Stomach smooth muscle (tissue), 2 donors: ENCODE results near the gene ZCCHC7.

Experiments used
- H3K27ac ChIP-seq: one replicate; pipeline ENCODE4 v1.7.0; 2013; ENCODE audit warnings: mild to moderate bottlenecking, low read length, inconsistent platforms
- H3K27me3 ChIP-seq, 2 donors: one replicate each; pipeline ENCODE4 v1.7.0; 2013; ENCODE audit warnings: low read length in 2 of 2; ENCODE audit not compliant: insufficient read depth in 2 of 2, control insufficient read depth in 1 of 2
- H3K36me3 ChIP-seq, 2 donors: one replicate each; pipeline ENCODE4 v1.7.0; 2013; ENCODE audit warnings: low read length in 2 of 2; ENCODE audit not compliant: control insufficient read depth in 2 of 2, insufficient read depth in 2 of 2
- H3K4me1 ChIP-seq: one replicate; pipeline ENCODE4 v1.7.0; 2013; ENCODE audit warnings: low read length; ENCODE audit not compliant: control insufficient read depth, insufficient read depth
- H3K4me3 ChIP-seq, 2 donors: one replicate each; pipeline ENCODE4 v1.7.0; 2013; ENCODE audit warnings: low read length in 2 of 2
- H3K9ac ChIP-seq, 2 donors: one replicate each; pipeline ENCODE4 v1.7.0; 2013; ENCODE audit warnings: low read length in 2 of 2, mild to moderate bottlenecking in 1 of 2
- H3K9me3 ChIP-seq, 2 donors: one replicate each; pipeline ENCODE4 v1.7.0; 2013; ENCODE audit warnings: low read length in 2 of 2; ENCODE audit not compliant: control insufficient read depth in 2 of 2
- donor health status: healthy.
- donor health status: Pancreatic carcinoma.

The ZCCHC7 gene

GRCh38 chr9:37362430-37362829 is 242.1 kb downstream of the ZCCHC7 start:
- Histone ChIP-seq H3K4me1 (no peaks in the 10 kb centered on the region), H3K36me3 (no peaks in the 10 kb centered on the region), H3K27ac (no peak overlapping the region), H3K9me3 (no peaks in the 10 kb centered on the region), H3K27me3 (no peaks in the 10 kb centered on the region), H3K4me3 (no peak overlapping the region), H3K9ac (no peak overlapping the region)

- Histone ChIP-seq H3K4me3 (no peak overlapping the region), H3K9ac (no peak overlapping the region), H3K9me3 (no peaks in the 10 kb centered on the region), H3K36me3 (no peaks in the 10 kb centered on the region), H3K27ac (no peak overlapping the region), H3K4me1 (no peaks in the 10 kb centered on the region), H3K27me3 (no peaks in the 10 kb centered on the region)
These were observed 242.8 kb downstream of the ZCCHC7 start for GRCh38 chr9:37363124-37363523.

GRCh38 chr9:37364136-37364535 is 243.8 kb downstream of the ZCCHC7 start:
- no peaks in the 10 kb centered on the region for H3K4me1 ChIP-seq
- no peaks in the 10 kb centered on the region for H3K27me3 ChIP-seq
- no peaks in the 10 kb centered on the region for H3K9me3 ChIP-seq
- no peak overlapping the region for H3K4me3 ChIP-seq
- no peak overlapping the region for H3K27ac ChIP-seq
- H3K9ac ChIP-seq = no peak overlapping the region
- no peaks in the 10 kb centered on the region for H3K36me3 ChIP-seq

- Histone ChIP-seq H3K9ac (no peak overlapping the region), H3K27ac (no peak overlapping the region), H3K27me3 (no peaks in the 10 kb centered on the region), H3K4me3 (no peak overlapping the region), H3K4me1 (no peaks in the 10 kb centered on the region), H3K36me3 (no peaks in the 10 kb centered on the region), H3K9me3 (no peaks in the 10 kb centered on the region)
These were observed 244.5 kb downstream of the ZCCHC7 start for GRCh38 chr9:37364751-37365360.

- Histone ChIP-seq H3K36me3 (no peaks in the 10 kb centered on the region), H3K27me3 (no peaks in the 10 kb centered on the region), H3K9ac (no peak overlapping the region), H3K9me3 (no peaks in the 10 kb centered on the region), H3K4me3 (no peak overlapping the region), H3K27ac (no peak overlapping the region), H3K4me1 (no peaks in the 10 kb centered on the region)
These were observed 249.3 kb downstream of the ZCCHC7 start for GRCh38 chr9:37369671-37370070.

- Histone ChIP-seq H3K27ac (no peak overlapping the region), H3K9ac (no peak overlapping the region), H3K4me1 (no peaks in the 10 kb centered on the region)
These were observed 249.9 kb downstream of the ZCCHC7 start for GRCh38 chr9:37370282-37370681.

GRCh38 chr9:37370968-37371563 is 250.7 kb downstream of the ZCCHC7 start:
- Histone ChIP-seq H3K9ac (no peak overlapping the region), H3K27ac (no peak overlapping the region), H3K9me3 (no peaks in the 10 kb centered on the region), H3K4me3 (no peak overlapping the region), H3K4me1 (no peaks in the 10 kb centered on the region), H3K36me3 (no peaks in the 10 kb centered on the region), H3K27me3 (no peaks in the 10 kb centered on the region)

More at GRCh38 chr9:37370282-37370681, 249.9 kb downstream of the ZCCHC7 start:
- Histone ChIP-seq H3K27me3 (no peaks in the 10 kb centered on the region), H3K9me3 (no peaks in the 10 kb centered on the region), H3K4me3 (no peak overlapping the region), H3K36me3 (no peaks in the 10 kb centered on the region)

GRCh38 chr9:37371565-37372464 is 251.4 kb downstream of the ZCCHC7 start:
- Histone ChIP-seq H3K4me1 (no peaks in the 10 kb centered on the region), H3K27ac (no peak overlapping the region), H3K4me3 (no peak overlapping the region), H3K27me3 (no peaks in the 10 kb centered on the region), H3K9me3 (no peaks in the 10 kb centered on the region), H3K9ac (no peak overlapping the region), H3K36me3 (no peaks in the 10 kb centered on the region)

- H3K36me3 ChIP-seq = no peaks in the 10 kb centered on the region
- no peak overlapping the region for H3K9ac ChIP-seq
- no peaks in the 10 kb centered on the region for H3K4me1 ChIP-seq
- no peaks in the 10 kb centered on the region for H3K27me3 ChIP-seq
- H3K9me3 ChIP-seq = no peaks in the 10 kb centered on the region
- no peak overlapping the region for H3K4me3 ChIP-seq
- H3K27ac ChIP-seq = no peak overlapping the region
These were observed 252.5 kb downstream of the ZCCHC7 start for GRCh38 chr9:37372839-37373238.

- H3K9me3 ChIP-seq = no peaks in the 10 kb centered on the region
- no peaks in the 10 kb centered on the region for H3K4me1 ChIP-seq
These were observed 253.2 kb downstream of the ZCCHC7 start for GRCh38 chr9:37373621-37374020.

More at GRCh38 chr9:37373621-37374020, 253.2 kb downstream of the ZCCHC7 start:
- no peaks in the 10 kb centered on the region for H3K27me3 ChIP-seq
- no peak overlapping the region for H3K4me3 ChIP-seq
- H3K9ac ChIP-seq = no peak overlapping the region
- H3K27ac ChIP-seq = no peak overlapping the region
- no peaks in the 10 kb centered on the region for H3K36me3 ChIP-seq
